Heart right ventricle (tissue), 16 donors: Measurements from ENCODE around the gene ABAT. TPM values are rescaled to one million over a fixed set of nuclear protein-coding genes. Genes with fewer than 3 reads are reported as not detected.

Experiments used
- ATAC-seq, 8 donors: fragments of 200-7000 bp; cut with Tn5 transposase; one replicate each; pipeline ENCODE4 v1.9.1; 2020; ENCODE audit warnings: mild to moderate bottlenecking in 8 of 8, moderate library complexity in 8 of 8, moderate number of reproducible peaks in 1 of 8
- DNase-seq, 2 donors: peaks; one replicate each; pipeline ENCODE4 v3.0.0-alpha.2; 2020
- H3K27ac ChIP-seq, 10 donors: fragments of 200-600 bp; sonication (generic) in 2 of 10; one replicate each; pipeline versions ENCODE4 v1.5.0 to v1.8.0; 2020 to 2022; ENCODE audit warnings: mild to moderate bottlenecking in 3 of 10
- H3K27me3 ChIP-seq, 7 donors: fragments of 200-600 bp; one replicate each; pipeline ENCODE4 v1.8.0; 2021 to 2022; ENCODE audit warnings: mild to moderate bottlenecking in 2 of 7
- H3K36me3 ChIP-seq, 9 donors: fragments of 200-600 bp; sonication (generic) in 1 of 9; one replicate each; pipeline versions ENCODE4 v1.5.0 to v1.8.0; 2020 to 2022; ENCODE audit warnings: mild to moderate bottlenecking in 2 of 9
- H3K4me1 ChIP-seq, 9 donors: fragments of 200-600 bp; sonication (generic) in 1 of 9; one replicate each; pipeline versions ENCODE4 v1.5.0 to v1.8.0; 2020 to 2022; ENCODE audit warnings: mild to moderate bottlenecking in 4 of 9
- H3K4me3 ChIP-seq, 10 donors: fragments of 200-600 bp; sonication (generic) in 2 of 10; one replicate each; pipeline versions ENCODE4 v1.5.0 to v1.8.0; 2020 to 2022; ENCODE audit warnings: mild to moderate bottlenecking in 7 of 10, moderate library complexity in 2 of 10
- H3K9me3 ChIP-seq, 11 donors: fragments of 200-600 bp in 10 of 11; sonication (generic) in 2 of 11; one replicate each; pipeline versions ENCODE4 v1.5.0 to v1.8.0; 2013 to 2022; ENCODE audit warnings: mild to moderate bottlenecking in 2 of 11, control low read depth in 1 of 11, moderate library complexity in 1 of 11
- WGBS, 2 donors: extraction: QIAGEN DNeasy Blood & Tissue Kit; methylation state at CpG; one replicate each; pipeline ENCODE4 v1.1.7; 2013; ENCODE audit warnings: inconsistent platforms in 1 of 2; 5-methylcytosine and 5-hydroxymethylcytosine counted together
- intact Hi-C, 10 donors: fragments of 100-400 bp; cut with DNase I; formaldehyde crosslinking; loops; one replicate each; pipeline versions ENCODE4 v1.11.1 to v1.14.2; 2022
- polyA plus RNA-seq, 2 donors: library from polyadenylated mRNA; stranded (reverse); fragments of 200-250 nt; gene quantifications; one replicate each; pipeline ENCODE4 v1.2.3, GENCODE V29; 2013
- total RNA-seq, 10 donors: library from RNA; stranded (reverse); fragmentation: NEBNext Ultra II Directional in 3 of 10; extraction: Animal tissue kit (Norgen Biotek cat#: 25700) in 3 of 10; gene quantifications; one replicate each; pipeline versions ENCODE4 v1.2.1 to v1.2.4, GENCODE V29; 2021 to 2023
- TF ChIP-seq, protein P1 (sequence below), 9 donors: fragments of 200-600 bp; sonication (generic) in 2 of 9; IDR thresholded peaks; one replicate each; pipeline versions ENCODE4 v1.5.0 to v1.8.0; 2021 to 2022; ENCODE audit warnings: antibody characterized with exemption in 9 of 9, mild to moderate bottlenecking in 5 of 9, moderate library complexity in 1 of 9
- donor health status: Arrhythmogenic right ventricular cardiomyopathy.
- donor health status: ischemic (EF 13 %, LVEDD 7.1; RV severe dilation, severe dysfunction).
- donor health status: healthy with polysubstance abuse.
- donor health status: DM: no; HTN: yes; CAD: no.
- donor health status: DM: no; HTN: no; CAD: no.
- donor health status: ischemic (EF 25% LVEDD 6.9; RV normal size, moderate dysfunction).
- donor health status: ischemic (EF 25% LVEDD 5.7; RV mildly dilated, moderate dysfunction).
- donor health status: healthy.
- donor health status: DM: yes; HTN: yes; CAD: no.
- donor health status: Ischemic cardiomyopathy.
- donor health status: ischemic (EF 35%, LVEDD 5.7; RV mildly dilated, moderate dysfunction).
- donor health status: nonischemic (EF 11% LVEDD 7.7; RV severe dilation, severe dysfunction).
- donor health status: DM: yes; HTN: yes; CAD: no.
- donor health status: PGD.
- donor health status: ischemic (EF 29% LVEDD 5.4; RV normal size, mild dysfunction).
- donor health status: nonischemic (EF 23%, LVEDD 6.1; RV moderate dilation, normal function).

The ABAT gene
- total and polyA plus RNA-seq, 12 donors: 2.2 to 35.9 (median 14.0) TPM

DNA sequence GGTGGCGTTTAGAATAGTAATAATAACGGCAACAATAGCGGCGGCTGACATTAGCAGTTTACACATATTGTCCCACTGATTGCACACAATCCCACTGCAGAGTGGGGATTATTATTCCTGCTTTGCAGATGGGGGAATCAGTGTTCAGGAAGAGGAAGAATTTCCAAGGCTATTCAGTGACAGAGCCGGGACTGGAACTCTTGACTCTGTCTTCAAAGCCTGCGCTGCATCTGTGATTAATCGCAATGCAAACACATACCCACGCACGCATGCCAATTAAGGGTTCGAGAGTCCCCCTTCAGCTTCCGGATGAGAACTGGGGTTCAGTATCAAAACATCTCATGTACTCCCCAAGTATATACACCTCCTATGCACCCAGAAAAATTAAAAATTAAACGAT, 93.9 kb downstream of the ABAT start:
- no peak overlapping the region for H3K27ac ChIP-seq
- no peaks in the 10 kb centered on the region for H3K4me1 ChIP-seq
- intact Hi-C loops: no loop called here
- H3K27me3 ChIP-seq: no peaks in the 10 kb centered on the region
- peaks cover 0 to 53% (median 4%) of the 10 kb centered on the region in 9 donors for H3K36me3 ChIP-seq
- no peaks in the 10 kb centered on the region for H3K9me3 ChIP-seq
- TF ChIP-seq, protein P1, sequence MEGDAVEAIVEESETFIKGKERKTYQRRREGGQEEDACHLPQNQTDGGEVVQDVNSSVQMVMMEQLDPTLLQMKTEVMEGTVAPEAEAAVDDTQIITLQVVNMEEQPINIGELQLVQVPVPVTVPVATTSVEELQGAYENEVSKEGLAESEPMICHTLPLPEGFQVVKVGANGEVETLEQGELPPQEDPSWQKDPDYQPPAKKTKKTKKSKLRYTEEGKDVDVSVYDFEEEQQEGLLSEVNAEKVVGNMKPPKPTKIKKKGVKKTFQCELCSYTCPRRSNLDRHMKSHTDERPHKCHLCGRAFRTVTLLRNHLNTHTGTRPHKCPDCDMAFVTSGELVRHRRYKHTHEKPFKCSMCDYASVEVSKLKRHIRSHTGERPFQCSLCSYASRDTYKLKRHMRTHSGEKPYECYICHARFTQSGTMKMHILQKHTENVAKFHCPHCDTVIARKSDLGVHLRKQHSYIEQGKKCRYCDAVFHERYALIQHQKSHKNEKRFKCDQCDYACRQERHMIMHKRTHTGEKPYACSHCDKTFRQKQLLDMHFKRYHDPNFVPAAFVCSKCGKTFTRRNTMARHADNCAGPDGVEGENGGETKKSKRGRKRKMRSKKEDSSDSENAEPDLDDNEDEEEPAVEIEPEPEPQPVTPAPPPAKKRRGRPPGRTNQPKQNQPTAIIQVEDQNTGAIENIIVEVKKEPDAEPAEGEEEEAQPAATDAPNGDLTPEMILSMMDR (IDR thresholded peaks at IDR 0.05): no peak
- H3K4me3 ChIP-seq: no peak overlapping the region
- DNase-seq (no peak), ATAC-seq (no peak)
- 93 to 96% methylated on average over 12 of the region's 12 CpGs for WGBS, 2 donors

DNA sequence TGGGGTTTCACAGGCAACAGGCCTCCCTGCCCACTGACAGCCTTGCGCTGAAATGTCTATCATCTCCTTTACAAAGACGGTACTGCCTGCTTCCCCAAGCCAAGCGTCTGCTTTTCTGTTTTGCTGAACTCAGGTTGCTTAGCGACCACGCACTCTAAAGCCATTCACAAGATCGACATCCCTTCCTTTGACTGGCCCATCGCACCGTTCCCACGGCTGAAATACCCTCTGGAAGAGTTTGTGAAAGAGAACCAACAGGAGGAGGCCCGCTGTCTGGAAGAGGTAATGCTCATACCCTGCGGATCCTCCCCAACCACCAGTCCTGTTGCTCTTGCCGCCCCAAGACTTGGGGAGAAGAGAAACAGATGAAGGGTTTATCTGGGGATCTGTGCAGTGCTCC, 94.3 kb downstream of the ABAT start:
- Histone ChIP-seq H3K4me1 (no peaks in the 10 kb centered on the region), H3K36me3 (peaks cover 0 to 57% (median 4%) of the 10 kb centered on the region in 9 donors), H3K27me3 (no peaks in the 10 kb centered on the region), H3K27ac (no peak overlapping the region), H3K4me3 (no peak overlapping the region), H3K9me3 (no peaks in the 10 kb centered on the region)
- TF ChIP-seq, protein P1 (IDR thresholded peaks at IDR 0.05): no peak
- ATAC-seq: no peak
- no peak for DNase-seq
- 71 to 81% methylated on average over 12 of the region's 12 CpGs for WGBS, 2 donors
- intact Hi-C loops: no loop called here

DNA sequence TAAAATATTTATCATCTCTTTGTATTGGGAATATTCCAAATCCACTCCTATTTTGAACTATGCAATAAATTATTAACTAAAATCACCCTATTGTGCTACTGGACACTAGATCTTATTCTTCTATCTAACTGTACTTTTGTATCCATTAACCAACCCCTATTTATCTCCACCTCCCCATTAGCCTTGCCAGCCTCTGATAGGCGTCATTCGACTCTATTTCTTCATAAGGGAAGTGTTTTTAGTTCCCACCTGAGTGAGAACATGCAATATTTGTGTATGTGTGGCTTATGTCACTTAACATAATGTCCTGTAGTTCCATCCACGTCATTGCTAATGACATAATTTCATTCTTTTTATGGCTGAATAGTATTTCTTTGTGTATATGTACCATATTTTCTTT, 99.1 kb downstream of the ABAT start:
- 72 to 75% methylated on average over 3 of the region's 3 CpGs for WGBS, 2 donors
- no peaks in the 10 kb centered on the region for H3K4me1 ChIP-seq
- intact Hi-C loops: no loop called here
- H3K27ac ChIP-seq: no peak overlapping the region
- no peak overlapping the region for H3K4me3 ChIP-seq
- DNase-seq (no peak), ATAC-seq (no peak)
- H3K9me3 ChIP-seq: no peaks in the 10 kb centered on the region
- TF ChIP-seq, protein P1 (IDR thresholded peaks at IDR 0.05): no peak
- no peaks in the 10 kb centered on the region for H3K27me3 ChIP-seq
- peaks cover 0 to 64% (median 6%) of the 10 kb centered on the region in 9 donors for H3K36me3 ChIP-seq

DNA sequence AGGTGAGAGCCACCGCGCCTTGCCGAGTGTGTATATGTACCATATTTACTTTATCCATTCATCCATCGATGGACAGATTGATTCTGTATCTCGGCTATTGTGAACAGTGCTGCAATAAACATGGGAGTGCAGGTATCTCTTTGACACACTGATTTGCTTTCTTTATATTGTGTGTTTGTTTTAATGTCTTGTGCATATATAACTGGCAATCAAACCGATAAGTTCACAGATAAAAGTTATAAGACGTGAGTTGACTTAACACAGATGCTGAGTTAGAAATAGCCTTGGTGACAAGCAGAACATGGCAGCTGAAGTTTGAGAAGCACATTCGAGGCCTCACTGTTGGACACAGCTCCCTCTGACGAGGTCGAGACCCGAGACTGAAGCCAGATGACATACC, 99.8 kb downstream of the ABAT start:
- Histone ChIP-seq H3K27me3 (no peaks in the 10 kb centered on the region), H3K4me1 (no peaks in the 10 kb centered on the region), H3K27ac (no peak overlapping the region), H3K36me3 (peaks cover 0 to 63% (median 6%) of the 10 kb centered on the region in 9 donors), H3K4me3 (no peak overlapping the region), H3K9me3 (no peaks in the 10 kb centered on the region)
- DNase-seq (no peak), ATAC-seq (no peak)
- TF ChIP-seq, protein P1 (IDR thresholded peaks at IDR 0.05): no peak
- 84 to 89% methylated on average over 11 of the region's 11 CpGs for WGBS, 2 donors
- intact Hi-C loops: no loop called here
